SK-N-SH (cell line): ENCODE measurements around the gene LLGL2. TPM values are rescaled to one million over a fixed set of nuclear protein-coding genes. Genes with fewer than 3 reads are reported as not detected.

Source experiments
- CTCF ChIA-PET: fragments of 300-600, 350-600 bp; formaldehyde crosslinking; extraction: SDS; loops from one replicate; lab custom pipeline; 2021; lab: Yijun Ruan, JAX
- POLR2A ChIA-PET: fragments of 350-600 bp; sonication (Branson Sonifier 250); formaldehyde crosslinking; extraction: SDS; loops from one replicate; lab custom pipeline; 2020; ENCODE audit warnings: antibody characterized with exemption, inconsistent platforms; lab: Yijun Ruan, JAX
- DNase-seq: peaks from one replicate; pipeline ENCODE4 v3.0.0; 2012
- H2AFZ ChIP-seq: fragments of 200-600 bp; sonication (generic); 2 replicates; pipeline ENCODE4 v1.8.1; 2016; ENCODE audit warnings: antibody characterized with exemption, mild to moderate bottlenecking, low read depth
- H3F3A ChIP-seq: fragments of 200-600 bp; sonication (generic); replicated peaks from 2 replicates; pipeline ENCODE3; 2016; ENCODE audit warnings: antibody characterized with exemption, mild to moderate bottlenecking; ENCODE audit not compliant: insufficient read depth
- H3K27ac ChIP-seq, 2 experiments: fragments of 200-500 bp in 1 of 2; fragments of 200-600 bp in 1 of 2; sonication (Bioruptor generic) in 1 of 2; sonication (generic), shearing (Covaris generic) in 1 of 2; 2 replicates each; pipeline versions ENCODE4 v1.5.1 to v1.6.1; 2014 to 2016; ENCODE audit warnings: low read depth in 2 of 2, inconsistent platforms in 1 of 2, low read length in 1 of 2, mild to moderate bottlenecking in 1 of 2, mixed read lengths in 1 of 2
- H3K27me3 ChIP-seq: fragments of 200-600 bp; sonication (generic), shearing (Covaris generic); 2 replicates; pipeline ENCODE4 v1.6.1; 2016; ENCODE audit warnings: mixed run types; ENCODE audit not compliant: insufficient read depth
- H3K36me3 ChIP-seq, 2 experiments: fragments of 200-500 bp in 1 of 2; fragments of 200-600 bp in 1 of 2; sonication (Bioruptor generic) in 1 of 2; sonication (generic) in 1 of 2; replicated peaks in 1 of 2; 2 replicates each; pipeline versions ENCODE3 to v1.5.1; 2014 to 2016; ENCODE audit warnings: low read length in 1 of 2, mild to moderate bottlenecking in 1 of 2; ENCODE audit not compliant: insufficient read depth in 2 of 2, control insufficient read depth in 1 of 2
- H3K4me1 ChIP-seq, 2 experiments: fragments of 200-500 bp in 1 of 2; fragments of 200-600 bp in 1 of 2; sonication (Bioruptor generic) in 1 of 2; sonication (generic), shearing (Covaris generic) in 1 of 2; 2 replicates each; pipeline versions ENCODE4 v1.5.1 to v1.6.1; 2014 to 2016; ENCODE audit warnings: low read depth in 1 of 2, low read length in 1 of 2, mixed run types in 1 of 2; ENCODE audit not compliant: insufficient read depth in 2 of 2, control insufficient read depth in 1 of 2
- H3K4me2 ChIP-seq: fragments of 200-600 bp; sonication (generic), shearing (Covaris generic); 2 replicates; pipeline ENCODE4 v1.6.1; 2017; ENCODE audit warnings: mixed run types
- H3K4me3 ChIP-seq, 2 experiments: fragments of 200-500 bp in 1 of 2; fragments of 200-600 bp in 1 of 2; sonication (Bioruptor generic) in 1 of 2; sonication (generic), shearing (Covaris generic) in 1 of 2; 2 replicates each; pipeline versions ENCODE4 v1.5.1 to v1.8.1; 2014 to 2016; ENCODE audit warnings: low read depth in 2 of 2, inconsistent platforms in 1 of 2, low read length in 1 of 2, mild to moderate bottlenecking in 1 of 2, mixed read lengths in 1 of 2, moderate library complexity in 1 of 2
- H3K79me2 ChIP-seq: fragments of 200-600 bp; sonication (generic); 2 replicates; pipeline ENCODE4 v1.8.1; 2017; ENCODE audit warnings: mild to moderate bottlenecking; ENCODE audit not compliant: insufficient read depth
- H3K9ac ChIP-seq: fragments of 200-600 bp; sonication (generic); 2 replicates; pipeline ENCODE4 v1.6.1; 2017; ENCODE audit warnings: mixed run types
- H3K9me2 ChIP-seq: fragments of 200-600 bp; sonication (generic); 2 replicates; pipeline ENCODE4 v1.6.1; 2017; ENCODE audit warnings: mixed run types
- H3K9me3 ChIP-seq: fragments of 200-600 bp; sonication (generic); 2 replicates; pipeline ENCODE4 v1.6.1; 2017; ENCODE audit warnings: mixed run types, mild to moderate bottlenecking, moderate library complexity
- H4K20me1 ChIP-seq: fragments of 200-600 bp; sonication (generic); 2 replicates; pipeline ENCODE4 v1.6.1; 2017; ENCODE audit warnings: mild to moderate bottlenecking, mixed run types; ENCODE audit not compliant: insufficient read depth
- EZH2phosphoT487 ChIP-seq: fragments of 200-600 bp; sonication (generic); IDR thresholded peaks from 2 replicates; pipeline ENCODE4 v1.6.1; 2017; ENCODE audit warnings: low read depth, mixed run types, mild to moderate bottlenecking, antibody characterized with exemption, moderate library complexity, borderline replicate concordance
- GABPA ChIP-seq: IDR thresholded peaks from 2 replicates; pipeline ENCODE4 v1.4.0; 2012; ENCODE audit warnings: low read depth, mild to moderate bottlenecking
- IRF3 ChIP-seq: fragments of 150-350 bp; IDR thresholded peaks from 2 replicates; pipeline ENCODE4 v1.6.1; 2016; ENCODE audit warnings: mild to moderate bottlenecking, low read depth, low read length
- NFIC ChIP-seq: IDR thresholded peaks from 2 replicates; pipeline ENCODE4 v1.4.0; 2012; ENCODE audit warnings: borderline replicate concordance
- NRF1 ChIP-seq: IDR thresholded peaks from 2 replicates; pipeline ENCODE4 v1.6.1; 2012; ENCODE audit warnings: low read depth, mild to moderate bottlenecking, low read length
- RAD21 ChIP-seq: IDR thresholded peaks from 2 replicates; pipeline ENCODE4 v1.6.1; 2012; ENCODE audit warnings: mild to moderate bottlenecking, low read length
- RFX5 ChIP-seq: IDR thresholded peaks from 2 replicates; pipeline ENCODE4 v1.6.1; 2012; ENCODE audit warnings: mild to moderate bottlenecking, improper control_type of control experiment, low read length
- RXRA ChIP-seq: IDR thresholded peaks from 2 replicates; pipeline ENCODE4 v1.4.0; 2012; ENCODE audit warnings: low read depth, mild to moderate bottlenecking, borderline replicate concordance
- SIN3A ChIP-seq: IDR thresholded peaks from 2 replicates; pipeline ENCODE4 v1.6.1; 2012; ENCODE audit warnings: low read depth, mild to moderate bottlenecking, low read length, moderate library complexity, borderline replicate concordance
- TAF1 ChIP-seq: IDR thresholded peaks from 2 replicates; pipeline ENCODE4 v1.6.1; 2012; ENCODE audit warnings: low read depth, mild to moderate bottlenecking, low read length, moderate library complexity, borderline replicate concordance
- TEAD4 ChIP-seq: IDR thresholded peaks from 2 replicates; pipeline ENCODE4 v1.4.0; 2012; ENCODE audit warnings: mild to moderate bottlenecking, borderline replicate concordance; ENCODE audit not compliant: insufficient read depth
- USF1 ChIP-seq: IDR thresholded peaks from 2 replicates; pipeline ENCODE4 v1.4.0; 2012; ENCODE audit warnings: low read depth, borderline replicate concordance
- WGBS: methylation state at CpG from one replicate; pipeline ENCODE4 v1.1.6; 2017; ENCODE audit warnings: low lambda C conversion rate; 5-methylcytosine and 5-hydroxymethylcytosine counted together
- polyA plus RNA-seq, 3 experiments: library from polyadenylated mRNA; depleted of rRNA; stranded (reverse); fragments of >200 nt; gene quantifications; 2 replicates each; pipeline ENCODE4 v1.2.3, GENCODE V29; 2012

The LLGL2 gene
- polyA plus RNA-seq, 1 of the 3 experiments (the other 2 are of a cell fraction): 6.7 TPM

GRCh38 chr17:75622771-75623273 is 97.3 kb downstream of the LLGL2 start (continued):
- TF ChIP-seq SIN3A (no peak), IRF3 (no peak), EZH2phosphoT487 (no peak), RXRA (no peak), RFX5 (no peak)

GRCh38 chr17:75623386-75623785 is 97.9 kb downstream of the LLGL2 start:
- Histone ChIP-seq H3K36me3 (peaks cover 0 to 15% of the 10 kb centered on the region in 2 experiments), H3F3A (no peaks in the 10 kb centered on the region), H3K27ac (no peak overlapping the region), H3K79me2 (no peaks in the 10 kb centered on the region), H3K9ac (no peak overlapping the region), H3K9me2 (no peaks in the 10 kb centered on the region), H3K9me3 (no peaks in the 10 kb centered on the region), H3K27me3 (no peaks in the 10 kb centered on the region), H3K4me1 (peaks cover 0 to 33% of the 10 kb centered on the region in 2 experiments; a peak in 1 of 4 replicates), H3K4me2 (no peak overlapping the region), H4K20me1 (no peaks in the 10 kb centered on the region), H3K4me3 (no peak overlapping the region), H2AFZ (no peak overlapping the region)
- CTCF ChIA-PET: interaction anchor here (1.2 to 37.9 kb wide), 5 partner anchors 12 to 128 kb away, joined by 3 to 1370 read pairs (median 43); partner anchors contain the start of genes GALK1 and SMIM5
- DNase-seq: no peak
- TF ChIP-seq GABPA (no peak), NFIC (no peak), EZH2phosphoT487 (no peak), SIN3A (no peak), RXRA (no peak), NRF1 (no peak), TAF1 (no peak), TEAD4 (no peak), USF1 (no peak), IRF3 (no peak), RAD21 (no peak)
- POLR2A ChIA-PET: interaction anchor here (0.8 kb wide), 1 partner anchor 44 kb away, joined by 4 read pairs; the partner anchor contains the start of genes RECQL5 and SAP30BP
- WGBS: 83% methylated on average over 9 of the region's 9 CpGs
